PC-3 (cell line): Measurements from ENCODE around the gene NRM. TPM values are rescaled to one million over a fixed set of nuclear protein-coding genes. Genes with fewer than 3 reads are reported as not detected.
A peak's percentile ranks its signal among the peaks of the same experiment; 100 is the strongest.

Experiments
- ATAC-seq: fragments of 200-7000 bp; cut with Tn5 transposase; 2 replicates; pipeline ENCODE4 v1.9.1; 2020; ENCODE audit warnings: mild to moderate bottlenecking, moderate library complexity
- BruUV-seq: library from RNA; stranded (reverse); fragments of 400-500 nt; replicated peaks from 2 replicates; lab custom pipeline; 2021; lab: Mats Ljungman, UMichigan
- CTCF ChIA-PET: fragments of 300-600 bp; sonication (Branson Sonifier 250); formaldehyde crosslinking; loops from one replicate; lab custom pipeline; 2022; ENCODE audit warnings: antibody characterized with exemption; lab: Charles Lee
- POLR2A ChIA-PET: fragments of 300-600 bp; sonication (Branson Sonifier 250); formaldehyde crosslinking; loops from one replicate; lab custom pipeline; 2022; ENCODE audit warnings: antibody characterized with exemption; ENCODE audit not compliant: unreplicated experiment; lab: Charles Lee
- DNase-seq: peaks from one replicate; pipeline ENCODE4 v3.0.0-alpha.2; 2015
- H2AFZ ChIP-seq: fragments of 300-600 bp; sonication (generic); 2 replicates; pipeline ENCODE4 v1.6.0; 2016; ENCODE audit warnings: antibody characterized with exemption, low read length
- H3F3A ChIP-seq: fragments of 300-600 bp; sonication (generic); one replicate; pipeline ENCODE4 v1.6.0; 2017; ENCODE audit warnings: antibody characterized with exemption, low read length, control low read depth, mild to moderate bottlenecking; ENCODE audit not compliant: unreplicated experiment
- H3K27ac ChIP-seq: fragments of 300-600 bp; sonication (generic); 2 replicates; pipeline ENCODE4 v1.5.1; 2016; ENCODE audit warnings: mild to moderate bottlenecking, low read length
- H3K27me3 ChIP-seq: fragments of 300-600 bp; sonication (generic); 2 replicates; pipeline ENCODE4 v1.6.1; 2016; ENCODE audit warnings: low read length, mixed read lengths
- H3K36me3 ChIP-seq: fragments of 300-600 bp; sonication (generic); 2 replicates; pipeline ENCODE4 v1.6.1; 2016; ENCODE audit warnings: low read depth, mixed run types, low read length, mixed read lengths
- H3K4me1 ChIP-seq: fragments of 300-600 bp; sonication (generic); 2 replicates; pipeline ENCODE4 v1.5.1; 2016; ENCODE audit warnings: low read length; ENCODE audit not compliant: insufficient read depth
- H3K4me2 ChIP-seq: fragments of 300-600 bp; sonication (generic); 2 replicates; pipeline ENCODE4 v1.6.0; 2016; ENCODE audit warnings: low read length
- H3K4me3 ChIP-seq: fragments of 300-600 bp; sonication (generic); 2 replicates; pipeline ENCODE4 v1.5.1; 2016; ENCODE audit warnings: mild to moderate bottlenecking, low read length, mixed read lengths
- H3K79me2 ChIP-seq: fragments of 300-600 bp; sonication (generic); 2 replicates; pipeline ENCODE4 v1.6.1; 2017; ENCODE audit warnings: low read length, mixed read lengths
- H3K9ac ChIP-seq: fragments of 300-600 bp; sonication (generic); 2 replicates; pipeline ENCODE4 v1.6.0; 2016; ENCODE audit warnings: mild to moderate bottlenecking, low read length
- H3K9me2 ChIP-seq: fragments of 300-600 bp; sonication (generic); replicated peaks from 2 replicates; pipeline ENCODE4 v1.6.1; 2016; ENCODE audit warnings: mixed run types, low read length, mixed read lengths
- H3K9me3 ChIP-seq: fragments of 300-600 bp; sonication (generic); 2 replicates; pipeline ENCODE4 v1.6.1; 2016; ENCODE audit warnings: low read length, mixed read lengths
- H4K20me1 ChIP-seq: fragments of 300-600 bp; sonication (generic); 2 replicates; pipeline ENCODE4 v1.6.1; 2016; ENCODE audit warnings: low read length, mixed read lengths
- EZH2 ChIP-seq: fragments of 300-600 bp; sonication (generic); IDR thresholded peaks from one replicate; pipeline ENCODE4 v1.6.1; 2017; ENCODE audit warnings: antibody characterized with exemption, mild to moderate bottlenecking, low read length; ENCODE audit not compliant: unreplicated experiment
- EZH2phosphoT487 ChIP-seq: fragments of 300-600 bp; sonication (generic); IDR thresholded peaks from 2 replicates; pipeline ENCODE4 v1.6.1; 2018; ENCODE audit warnings: mild to moderate bottlenecking, antibody characterized with exemption, low read length, borderline replicate concordance
- intact Hi-C: fragments of 100-400 bp; cut with micrococcal nuclease; formaldehyde crosslinking; loops from 2 replicates; pipeline ENCODE4 v1.9.0; 2023
- total RNA-seq: library from RNA; depleted of rRNA; stranded (reverse); fragments of >200 nt; gene quantifications from 2 replicates; pipeline ENCODE4 v1.2.3, GENCODE V29; 2014
- TF ChIP-seq, protein P1 (sequence below): fragments of 300-600 bp; sonication (generic); conservative IDR thresholded peaks from 2 replicates; pipeline ENCODE4 v1.5.1; 2017; ENCODE audit warnings: antibody characterized with exemption, low read depth, mild to moderate bottlenecking, low read length

The NRM gene
- total RNA-seq, 1 experiment from 2014 or later = 8.5 TPM

- Histone ChIP-seq H3K4me1 (no peaks in the 10 kb centered on the region), H3K4me2 (no peak overlapping the region), H2AFZ (no peak overlapping the region), H3K36me3 (peaks cover 42% of the 10 kb centered on the region), H3K9me3 (no peaks in the 10 kb centered on the region), H3K27me3 (no peaks in the 10 kb centered on the region), H3K27ac (no peak overlapping the region), H3K9ac (no peak overlapping the region), H3K79me2 (no peaks in the 10 kb centered on the region), H3K4me3 (no peak overlapping the region), H3F3A (no peaks in the 10 kb centered on the region), H3K9me2 (no peaks in the 10 kb centered on the region), H4K20me1 (no peaks in the 10 kb centered on the region)
- ChIA-PET POLR2A (no interaction called here), CTCF (no interaction called here)
- no peak for DNase-seq
- ATAC-seq = no peak
- no TSS peak for BruUV-seq
- intact Hi-C loops = no loop called here
- TF ChIP-seq, protein P1, sequence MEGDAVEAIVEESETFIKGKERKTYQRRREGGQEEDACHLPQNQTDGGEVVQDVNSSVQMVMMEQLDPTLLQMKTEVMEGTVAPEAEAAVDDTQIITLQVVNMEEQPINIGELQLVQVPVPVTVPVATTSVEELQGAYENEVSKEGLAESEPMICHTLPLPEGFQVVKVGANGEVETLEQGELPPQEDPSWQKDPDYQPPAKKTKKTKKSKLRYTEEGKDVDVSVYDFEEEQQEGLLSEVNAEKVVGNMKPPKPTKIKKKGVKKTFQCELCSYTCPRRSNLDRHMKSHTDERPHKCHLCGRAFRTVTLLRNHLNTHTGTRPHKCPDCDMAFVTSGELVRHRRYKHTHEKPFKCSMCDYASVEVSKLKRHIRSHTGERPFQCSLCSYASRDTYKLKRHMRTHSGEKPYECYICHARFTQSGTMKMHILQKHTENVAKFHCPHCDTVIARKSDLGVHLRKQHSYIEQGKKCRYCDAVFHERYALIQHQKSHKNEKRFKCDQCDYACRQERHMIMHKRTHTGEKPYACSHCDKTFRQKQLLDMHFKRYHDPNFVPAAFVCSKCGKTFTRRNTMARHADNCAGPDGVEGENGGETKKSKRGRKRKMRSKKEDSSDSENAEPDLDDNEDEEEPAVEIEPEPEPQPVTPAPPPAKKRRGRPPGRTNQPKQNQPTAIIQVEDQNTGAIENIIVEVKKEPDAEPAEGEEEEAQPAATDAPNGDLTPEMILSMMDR = no peak
These were observed 34.3 kb downstream of the NRM start for GRCh38 chr6:30656513-30656912.

GRCh38 chr6:30655743-30656094, 35.1 kb downstream of the NRM start:
- Histone ChIP-seq H3F3A (no peaks in the 10 kb centered on the region), H3K4me1 (no peaks in the 10 kb centered on the region), H3K4me3 (no peak overlapping the region), H3K27me3 (no peaks in the 10 kb centered on the region), H3K36me3 (peaks cover 45% of the 10 kb centered on the region), H3K9ac (no peak overlapping the region), H3K27ac (no peak overlapping the region), H3K9me3 (no peaks in the 10 kb centered on the region), H3K79me2 (no peaks in the 10 kb centered on the region), H3K4me2 (no peak overlapping the region), H2AFZ (no peak overlapping the region), H4K20me1 (no peaks in the 10 kb centered on the region), H3K9me2 (no peaks in the 10 kb centered on the region)
- DNase-seq (no peak), ATAC-seq (no peak)
- intact Hi-C loops = no loop called here
- POLR2A ChIA-PET = no interaction called here
- no peak for TF ChIP-seq EZH2phosphoT487
- no peak for TF ChIP-seq EZH2
- TF ChIP-seq, protein P1 = no peak
- CTCF ChIA-PET = no interaction called here
- no TSS peak for BruUV-seq

DNA sequence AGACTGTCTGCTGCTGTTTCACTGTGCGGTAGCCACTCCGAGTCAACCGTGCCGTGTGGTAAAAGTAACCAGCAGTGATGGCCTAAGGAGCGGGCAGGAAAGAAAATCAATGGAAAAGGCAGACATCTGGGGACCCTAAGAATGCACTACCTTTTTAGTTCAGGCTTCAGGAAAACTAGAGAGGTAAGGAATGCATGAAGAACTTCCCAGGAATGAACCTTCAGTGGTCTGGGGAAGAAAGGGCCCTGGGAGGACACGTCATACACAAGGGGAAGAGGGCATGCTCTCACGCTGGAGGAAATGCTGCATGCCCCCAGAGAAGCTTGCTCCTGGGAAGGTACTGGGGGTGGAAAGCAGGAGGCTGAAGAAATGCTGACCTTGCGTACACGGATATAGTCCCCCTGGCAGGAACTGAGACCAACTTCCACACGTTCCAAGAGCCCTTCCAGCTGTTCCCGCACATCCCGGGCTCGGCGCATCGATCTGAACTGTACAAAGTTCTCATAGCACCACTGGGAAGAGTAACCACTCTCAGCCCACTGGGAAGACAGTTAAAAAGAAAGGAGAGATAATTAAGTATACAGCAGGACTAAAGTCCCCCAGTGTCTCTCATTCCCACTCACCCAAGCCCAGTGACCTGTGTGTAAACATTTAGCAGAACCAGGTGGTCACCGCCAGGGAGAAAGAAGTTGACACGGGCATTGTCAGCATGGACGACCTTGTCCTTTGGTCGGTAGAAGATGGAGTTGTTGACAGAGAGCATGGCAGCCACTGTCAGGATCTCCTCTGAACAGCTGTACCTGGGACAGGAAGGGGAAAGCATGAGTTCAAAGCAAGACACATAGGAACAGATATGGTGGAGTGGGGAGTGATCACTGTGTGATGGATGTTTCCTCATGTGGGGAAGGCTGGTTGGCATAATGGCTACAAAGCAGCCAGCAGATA, 35.7 kb downstream of the NRM start:
- Histone ChIP-seq H3K4me3 (no peak overlapping the region), H3K27me3 (no peaks in the 10 kb centered on the region), H3K36me3 (peaks cover 45% of the 10 kb centered on the region), H3K9me3 (no peaks in the 10 kb centered on the region), H4K20me1 (no peaks in the 10 kb centered on the region), H3K79me2 (no peaks in the 10 kb centered on the region), H3K4me2 (no peak overlapping the region), H2AFZ (no peak overlapping the region), H3K4me1 (no peaks in the 10 kb centered on the region), H3F3A (no peaks in the 10 kb centered on the region), H3K27ac (no peak overlapping the region), H3K9me2 (no peaks in the 10 kb centered on the region), H3K9ac (no peak overlapping the region)
- TF ChIP-seq, protein P1 = no peak
- intact Hi-C loops = no loop called here
- no peak for DNase-seq
- no peak for ATAC-seq
- ChIA-PET CTCF (no interaction called here), POLR2A (no interaction called here)
- BruUV-seq = TSS peak; percentile 7
